Keratinocyte (primary cell): ENCODE measurements around the gene SPAST. TPM values are rescaled to one million over a fixed set of nuclear protein-coding genes. Genes with fewer than 3 reads are reported as not detected.
A peak's percentile ranks its signal among the peaks of the same experiment; 100 is the strongest.

ENCODE experiments used
- DNase-seq: peaks from one replicate; pipeline ENCODE4 v3.0.0-alpha.2; 2011; ENCODE audit warnings: low read depth, missing footprints, low spot score
- FAIRE-seq: peaks from 2 replicates; lab custom pipeline; 2011; peaks lifted over from hg19 to GRCh38; lab: Jason Lieb, UNC
- H2AFZ ChIP-seq: 2 replicates; pipeline ENCODE4 v1.6.0; 2012; ENCODE audit warnings: low read length, control low read depth, inconsistent platforms; ENCODE audit not compliant: control insufficient read depth
- H3K27ac ChIP-seq: 2 replicates; pipeline ENCODE4 v1.5.1; 2011; ENCODE audit warnings: low read length; ENCODE audit not compliant: control insufficient read depth, insufficient read depth
- H3K27me3 ChIP-seq: 3 replicates; pipeline ENCODE4 v1.6.0; 2011; ENCODE audit warnings: low read length; ENCODE audit not compliant: control insufficient read depth, insufficient read depth; ENCODE audit errors: extremely low read depth
- H3K36me3 ChIP-seq, 2 experiments: 2 replicates in 1 of 2; 3 replicates in 1 of 2; pipeline ENCODE4 v1.5.1; 2011; ENCODE audit warnings: low read length in 2 of 2, mild to moderate bottlenecking in 1 of 2; ENCODE audit not compliant: control insufficient read depth in 2 of 2, insufficient read depth in 2 of 2; ENCODE audit errors: extremely low read depth in 1 of 2
- H3K4me1 ChIP-seq: 3 replicates; pipeline ENCODE4 v1.5.1; 2011; ENCODE audit warnings: low read length; ENCODE audit not compliant: control insufficient read depth, insufficient read depth; ENCODE audit errors: extremely low read depth
- H3K4me2 ChIP-seq: 3 replicates; pipeline ENCODE4 v1.6.0; 2011; ENCODE audit warnings: low read depth, low read length; ENCODE audit not compliant: control insufficient read depth, insufficient read depth; ENCODE audit errors: extremely low read depth
- H3K4me3 ChIP-seq, 3 experiments: fragments of 200-600 bp in 1 of 3; sonication (generic) in 1 of 3; 2 replicates in 2 of 3; 3 replicates in 1 of 3; pipeline ENCODE4 v1.5.1; 2011 to 2016; ENCODE audit warnings: low read length in 3 of 3, mild to moderate bottlenecking in 3 of 3, control low read depth in 2 of 3, inconsistent platforms in 1 of 3, low read depth in 1 of 3, mixed read lengths in 1 of 3, mixed run types in 1 of 3, moderate library complexity in 1 of 3; ENCODE audit not compliant: control insufficient read depth in 2 of 3, insufficient read depth in 2 of 3; ENCODE audit errors: extremely low read depth in 1 of 3
- H3K79me2 ChIP-seq: 2 replicates; pipeline ENCODE4 v1.6.0; 2012; ENCODE audit warnings: low read length; ENCODE audit not compliant: control insufficient read depth, insufficient read depth
- H3K9ac ChIP-seq: 3 replicates; pipeline ENCODE4 v1.6.0; 2011; ENCODE audit warnings: low read length; ENCODE audit not compliant: control insufficient read depth, insufficient read depth; ENCODE audit errors: extremely low read depth
- H3K9me1 ChIP-seq: 3 replicates; pipeline ENCODE4 v1.6.0; 2011; ENCODE audit warnings: low read length; ENCODE audit not compliant: control insufficient read depth, insufficient read depth; ENCODE audit errors: extremely low read depth
- H3K9me3 ChIP-seq: 2 replicates; pipeline ENCODE4 v1.5.1; 2012; ENCODE audit warnings: low read depth, low read length; ENCODE audit not compliant: control insufficient read depth
- H4K20me1 ChIP-seq: 3 replicates; pipeline ENCODE4 v1.6.0; 2011; ENCODE audit warnings: low read length; ENCODE audit not compliant: control insufficient read depth, insufficient read depth; ENCODE audit errors: extremely low read depth
- EZH2 ChIP-seq: IDR thresholded peaks from one replicate; pipeline ENCODE4 v1.6.1; 2012; ENCODE audit warnings: inconsistent platforms, mild to moderate bottlenecking, low read length, moderate library complexity
- dilution Hi-C: fragments of 300-500 bp; cut with MboI; formaldehyde crosslinking; loops from one replicate; pipeline ENCODE4 v1.7.0; 2020; ENCODE audit warnings: low sequenced_read_pairs; ENCODE audit not compliant: extremely low pct_ligation_motif_present
- polyA plus RNA-seq, 5 experiments: library from polyadenylated mRNA; depleted of rRNA in 3 of 5; stranded (reverse) in 3 of 5; stranded (forward) in 1 of 5; unstranded in 1 of 5; fragments of >200 nt; gene quantifications; 1 replicate in 1 of 5; 2 replicates in 3 of 5; 3 replicates in 1 of 5; pipeline versions ENCODE4 v1.2.1 to v1.2.3, GENCODE V29; 2011 to 2012; ENCODE audit warnings: missing spikeins in 2 of 5, low read depth in 1 of 5, low replicate concordance in 1 of 5
- TF ChIP-seq, protein P1 (sequence below), 3 experiments: IDR thresholded peaks in 1 of 3; conservative IDR thresholded peaks in 1 of 3; optimal IDR thresholded peaks in 1 of 3; 2 replicates in 2 of 3; 3 replicates in 1 of 3; pipeline versions ENCODE3 to v1.5.1; 2011; ENCODE audit warnings: low read length in 3 of 3, mild to moderate bottlenecking in 3 of 3, moderate library complexity in 2 of 3, control low read depth in 1 of 3, inconsistent platforms in 1 of 3; ENCODE audit not compliant: insufficient read depth in 2 of 3; ENCODE audit errors: extremely low read depth in 1 of 3

The SPAST gene
- polyA plus RNA-seq, 1 donor (not counting 4 experiments of a cell fraction or from before 2014, with no cell fraction given), result 9.5 TPM

DNA sequence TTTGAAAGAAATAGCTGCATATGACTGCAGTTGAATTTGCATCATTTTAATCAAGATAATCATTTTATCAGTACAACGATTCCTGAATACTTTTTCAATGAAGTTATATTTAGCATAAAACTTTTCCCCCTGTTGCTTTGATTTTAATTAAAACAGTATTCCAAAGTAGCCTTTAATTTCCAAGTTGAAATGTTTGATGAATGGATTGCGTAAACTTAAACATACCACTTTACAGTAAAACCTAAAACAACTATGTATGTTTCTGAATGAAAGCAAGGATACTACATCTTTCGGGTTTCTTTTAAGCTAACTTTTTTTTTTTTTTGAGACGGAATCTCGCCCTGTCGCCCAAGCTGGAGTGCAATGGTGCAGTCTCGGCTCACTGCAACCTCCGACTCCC, 1.4 kb downstream of the SPAST start:
- Histone ChIP-seq H3K27ac (no peak overlapping the region), H4K20me1 (no peaks in the 10 kb centered on the region), H3K36me3 (no peaks in the 10 kb centered on the region), H3K79me2 (peaks cover 4% of the 10 kb centered on the region), H2AFZ (no peak overlapping the region), H3K9ac (peak overlapping the region; percentile 82), H3K9me3 (no peaks in the 10 kb centered on the region), H3K9me1 (no peaks in the 10 kb centered on the region), H3K27me3 (no peaks in the 10 kb centered on the region), H3K4me1 (peaks cover 14% of the 10 kb centered on the region), H3K4me2 (peak overlapping the region; percentile 92), H3K4me3 (peak overlapping the region; percentile 79 to 94 (median 93))
- dilution Hi-C loops, result no loop called here
- FAIRE-seq (no peak), DNase-seq (no peak)
- no peak for TF ChIP-seq EZH2
- TF ChIP-seq, protein P1, sequence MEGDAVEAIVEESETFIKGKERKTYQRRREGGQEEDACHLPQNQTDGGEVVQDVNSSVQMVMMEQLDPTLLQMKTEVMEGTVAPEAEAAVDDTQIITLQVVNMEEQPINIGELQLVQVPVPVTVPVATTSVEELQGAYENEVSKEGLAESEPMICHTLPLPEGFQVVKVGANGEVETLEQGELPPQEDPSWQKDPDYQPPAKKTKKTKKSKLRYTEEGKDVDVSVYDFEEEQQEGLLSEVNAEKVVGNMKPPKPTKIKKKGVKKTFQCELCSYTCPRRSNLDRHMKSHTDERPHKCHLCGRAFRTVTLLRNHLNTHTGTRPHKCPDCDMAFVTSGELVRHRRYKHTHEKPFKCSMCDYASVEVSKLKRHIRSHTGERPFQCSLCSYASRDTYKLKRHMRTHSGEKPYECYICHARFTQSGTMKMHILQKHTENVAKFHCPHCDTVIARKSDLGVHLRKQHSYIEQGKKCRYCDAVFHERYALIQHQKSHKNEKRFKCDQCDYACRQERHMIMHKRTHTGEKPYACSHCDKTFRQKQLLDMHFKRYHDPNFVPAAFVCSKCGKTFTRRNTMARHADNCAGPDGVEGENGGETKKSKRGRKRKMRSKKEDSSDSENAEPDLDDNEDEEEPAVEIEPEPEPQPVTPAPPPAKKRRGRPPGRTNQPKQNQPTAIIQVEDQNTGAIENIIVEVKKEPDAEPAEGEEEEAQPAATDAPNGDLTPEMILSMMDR (optimal IDR thresholded peaks at IDR 0.05 in 1 of 3, IDR thresholded peaks at IDR 0.05 in 1 of 3, conservative IDR thresholded peaks at IDR 0.05 in 1 of 3; ENCODE audit: extremely low read depth in 1 of 3, insufficient read depth in 2 of 3, low read length in 3 of 3), result no peak

DNA sequence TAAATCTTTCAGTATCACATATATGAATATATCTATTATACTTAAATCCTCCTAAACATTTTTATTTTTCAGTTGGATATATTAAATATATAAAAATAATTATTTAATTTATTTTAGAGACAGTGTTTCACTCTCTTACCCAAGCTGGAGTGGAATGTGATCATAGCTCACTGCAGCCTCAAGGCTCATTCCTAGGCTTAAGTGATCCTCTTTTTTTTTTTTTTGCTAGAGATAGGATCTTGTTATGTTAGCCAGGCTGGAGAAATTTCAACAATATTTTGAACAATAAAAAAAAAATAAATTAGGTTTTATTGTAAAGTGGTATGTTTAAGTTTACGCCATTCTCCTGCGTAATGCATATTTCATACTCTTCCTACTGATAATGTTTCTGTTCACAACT, 4.2 kb downstream of the SPAST start:
- no peaks in the 10 kb centered on the region for H3K27me3 ChIP-seq
- no peaks in the 10 kb centered on the region for H3K9me3 ChIP-seq
- no peak overlapping the region for H3K9ac ChIP-seq
- peaks cover 6% of the 10 kb centered on the region for H3K79me2 ChIP-seq
- FAIRE-seq, result no peak
- H3K9me1 ChIP-seq, result no peaks in the 10 kb centered on the region
- dilution Hi-C loops, result no loop called here
- no peak overlapping the region for H3K27ac ChIP-seq
- no peak overlapping the region for H3K4me3 ChIP-seq
- H2AFZ ChIP-seq, result no peak overlapping the region
- H3K4me1 ChIP-seq, result peaks cover 10% of the 10 kb centered on the region
- H3K36me3 ChIP-seq, result no peaks in the 10 kb centered on the region
- H3K4me2 ChIP-seq, result no peak overlapping the region
- H4K20me1 ChIP-seq, result no peaks in the 10 kb centered on the region
- TF ChIP-seq, protein P1 (optimal IDR thresholded peaks at IDR 0.05 in 1 of 3, IDR thresholded peaks at IDR 0.05 in 1 of 3, conservative IDR thresholded peaks at IDR 0.05 in 1 of 3; ENCODE audit: extremely low read depth in 1 of 3, insufficient read depth in 2 of 3, low read length in 3 of 3), result no peak
- TF ChIP-seq EZH2, result no peak
- no peak for DNase-seq
